Embryonic facial prominence (tissue), 1 donor: ENCODE results near the gene NKX1-2.

Experiments used
- DNase-seq: peaks from one replicate; pipeline ENCODE4 v3.0.0-alpha.2; 2016; ENCODE audit errors: extremely low spot score

NKX1-2 gene

DNA sequence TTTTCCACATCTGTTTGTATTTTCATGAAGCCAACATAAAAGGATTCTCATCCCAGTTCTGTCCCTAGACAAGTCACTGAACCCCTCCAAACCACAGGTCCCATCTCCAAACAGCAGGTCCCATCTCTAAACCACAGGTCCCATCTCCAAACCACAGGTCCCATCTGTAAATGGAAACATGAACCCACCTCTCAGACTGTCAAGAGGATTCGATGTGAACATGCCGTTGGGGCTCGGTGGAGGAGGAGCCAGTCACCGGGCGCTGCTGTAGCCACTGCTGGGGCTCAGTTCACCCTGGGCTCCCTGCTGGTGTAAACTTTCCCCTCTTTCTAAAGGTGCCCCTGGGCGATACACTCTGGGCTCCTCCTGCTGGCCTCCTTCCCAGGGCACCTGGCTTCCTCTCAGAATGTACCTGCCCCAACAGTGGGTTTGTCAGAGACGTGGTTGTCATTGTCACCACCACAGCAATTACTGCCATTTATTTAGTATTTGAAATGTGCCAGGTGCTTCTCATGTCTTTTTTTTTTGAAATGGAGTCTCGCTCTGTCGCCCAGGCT, 24.8 kb upstream of the NKX1-2 start:
- DNase-seq: no peak

DNA sequence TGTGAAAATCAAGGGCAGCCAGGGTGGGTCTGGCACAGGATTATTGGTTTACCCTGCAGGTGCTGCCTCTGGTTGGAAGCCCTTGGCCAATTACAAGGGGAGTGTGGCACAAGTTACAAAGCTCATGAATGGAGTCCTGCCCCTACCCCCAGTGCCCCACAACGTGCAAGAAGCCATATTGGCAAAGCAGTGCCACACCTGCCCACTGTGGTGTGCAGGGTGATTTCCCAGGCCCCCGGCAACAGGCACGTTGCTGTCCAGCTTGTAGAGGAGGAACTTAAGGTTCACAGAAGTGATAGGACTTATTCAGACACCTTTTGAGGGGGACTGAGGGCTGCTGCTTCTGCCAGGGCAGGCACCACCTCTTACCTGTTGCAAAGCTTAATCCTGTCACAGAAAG, 23.2 kb upstream of the NKX1-2 start:
- DNase-seq: no peak

- no peak for DNase-seq
These were observed 22.2 kb upstream of the NKX1-2 start for GRCh38 chr10:124472071-124472470.

DNA sequence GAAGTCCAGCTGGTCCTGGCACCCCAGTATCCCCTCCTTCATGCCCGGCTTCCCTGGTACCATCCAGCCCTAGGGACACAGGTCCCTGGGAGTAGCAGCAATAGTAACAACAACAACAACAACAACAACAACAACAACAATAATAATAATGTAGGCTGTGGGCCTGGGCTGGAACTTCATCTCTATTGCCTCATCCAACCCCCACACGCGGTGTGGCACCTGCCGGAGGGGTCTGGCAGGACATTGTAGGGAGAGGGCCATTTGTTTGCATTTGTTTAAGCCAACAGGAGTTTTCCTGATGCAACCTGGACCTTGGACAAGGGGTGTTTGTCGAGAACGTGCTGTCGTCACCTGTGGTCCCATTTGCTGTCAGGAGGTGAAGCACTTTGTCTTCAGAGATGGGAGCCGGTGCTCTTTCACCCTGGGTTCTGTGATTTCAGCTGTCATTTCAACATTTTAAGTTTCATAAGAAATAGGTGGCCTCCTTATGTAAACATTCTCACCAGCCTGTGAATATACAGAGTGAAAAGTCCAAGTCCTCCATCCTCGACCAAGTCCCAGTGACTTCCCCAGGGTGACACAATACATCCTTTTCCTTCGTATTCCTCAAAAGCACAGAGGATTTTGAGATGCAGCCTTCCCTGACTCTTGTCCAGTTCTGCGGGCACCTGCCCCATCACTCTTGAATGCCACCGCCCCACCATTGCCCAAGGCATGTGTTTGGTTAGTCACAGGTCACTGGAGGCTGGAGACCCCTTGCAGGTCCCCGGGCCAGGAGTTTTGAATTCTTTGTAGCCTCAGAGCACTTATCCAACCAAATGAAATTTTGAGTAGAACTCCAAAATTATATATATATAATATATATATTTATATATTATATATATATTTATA, 21.0 kb upstream of the NKX1-2 start:
- no peak for DNase-seq

DNA sequence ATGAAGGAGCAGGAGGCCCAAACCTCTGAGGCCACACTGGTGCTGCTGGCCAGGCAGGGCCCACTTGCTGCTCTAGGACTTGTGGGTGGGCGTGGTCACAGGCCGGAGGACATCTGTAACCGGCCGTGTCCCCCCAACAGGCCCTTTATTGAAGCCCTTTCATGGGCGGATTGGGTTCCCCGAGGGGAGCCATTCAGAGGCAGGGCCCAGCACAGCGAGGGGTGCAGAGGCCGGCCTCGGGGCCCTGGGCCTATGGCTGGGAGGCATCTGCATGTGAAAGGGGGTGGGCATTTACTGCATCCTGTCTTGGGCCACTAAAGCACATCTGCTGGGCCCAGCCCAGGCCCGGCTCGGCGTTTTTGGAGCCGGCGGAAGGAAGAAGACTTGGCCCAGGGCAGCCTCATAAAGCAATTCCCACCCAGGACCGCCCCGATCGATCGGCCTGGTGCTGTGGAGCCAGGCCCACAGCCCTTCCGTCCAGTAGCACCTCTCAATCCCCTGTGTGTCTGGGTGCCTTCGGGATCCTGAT, 20.2 kb upstream of the NKX1-2 start:
- no peak for DNase-seq

DNA sequence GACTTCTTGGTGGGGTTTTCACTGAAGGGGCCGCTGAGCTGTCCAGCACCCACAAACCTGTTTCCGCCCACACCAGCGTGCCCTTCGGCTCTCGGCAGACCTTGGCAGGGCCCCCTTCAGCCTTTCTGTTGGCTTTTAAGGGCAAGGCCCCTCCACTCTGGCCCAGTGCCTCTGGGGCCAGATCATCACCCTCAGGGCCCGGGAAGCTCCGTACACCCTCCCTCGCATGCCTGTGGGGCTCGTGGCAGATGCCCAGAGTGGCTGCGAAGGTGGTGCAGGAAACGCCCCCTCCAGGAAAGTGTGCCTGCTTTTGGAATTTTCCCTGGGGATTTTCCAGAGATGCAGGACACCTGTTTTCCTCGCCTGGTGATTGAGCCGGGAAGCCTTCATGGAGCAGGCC, 18.8 kb upstream of the NKX1-2 start:
- no peak for DNase-seq

GRCh38 chr10:124467165-124467564, 17.3 kb upstream of the NKX1-2 start:
- no peak for DNase-seq

GRCh38 chr10:124465777-124466488, 16.1 kb upstream of the NKX1-2 start:
- DNase-seq: no peak

- no peak for DNase-seq
These were observed 15.4 kb upstream of the NKX1-2 start for GRCh38 chr10:124465003-124465776.

DNA sequence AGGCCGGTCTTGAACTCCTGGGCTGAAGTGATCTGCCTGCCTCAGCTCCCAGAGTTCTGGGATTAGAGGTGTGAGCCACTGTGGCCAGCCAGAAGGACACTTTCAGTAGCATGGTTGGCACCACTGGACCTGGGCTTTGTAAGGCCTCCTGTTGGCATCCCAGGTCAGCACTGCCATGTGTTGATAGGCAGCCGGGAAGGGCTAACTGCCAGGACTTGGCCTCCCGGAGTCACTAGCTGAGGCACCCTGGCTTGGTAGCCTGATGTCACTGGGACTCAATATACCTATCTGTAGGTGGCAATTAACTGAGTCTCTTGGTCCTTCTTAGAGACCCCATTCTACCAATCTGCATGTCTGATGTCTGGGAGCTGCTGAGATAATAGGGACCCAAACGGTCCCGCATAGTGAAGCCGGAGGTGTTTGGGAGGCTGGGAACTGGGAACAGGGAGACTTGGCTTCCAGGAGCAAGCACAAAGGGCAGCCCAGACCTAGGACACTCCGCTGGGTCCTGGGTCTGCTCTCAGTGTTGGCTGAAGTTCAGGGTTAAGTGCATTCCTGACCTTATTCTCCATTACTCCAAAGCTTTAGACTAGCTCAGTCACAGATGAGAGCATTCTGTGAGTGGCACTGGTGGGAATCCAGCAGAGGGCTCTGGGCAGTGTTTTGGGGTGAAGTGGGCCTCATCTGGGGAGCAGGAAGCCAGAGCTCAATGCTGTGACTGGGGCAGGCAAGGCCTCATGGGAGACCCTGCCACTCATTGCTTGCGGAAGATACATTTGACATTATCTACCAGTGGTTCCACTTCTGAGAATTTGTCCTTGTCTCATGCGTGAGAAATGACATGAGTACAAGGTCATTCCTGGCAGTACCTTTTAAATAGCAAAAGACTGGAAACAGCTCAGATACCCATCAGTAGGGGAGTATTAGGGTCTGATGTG, 14.5 kb upstream of the NKX1-2 start:
- no peak for DNase-seq

DNA sequence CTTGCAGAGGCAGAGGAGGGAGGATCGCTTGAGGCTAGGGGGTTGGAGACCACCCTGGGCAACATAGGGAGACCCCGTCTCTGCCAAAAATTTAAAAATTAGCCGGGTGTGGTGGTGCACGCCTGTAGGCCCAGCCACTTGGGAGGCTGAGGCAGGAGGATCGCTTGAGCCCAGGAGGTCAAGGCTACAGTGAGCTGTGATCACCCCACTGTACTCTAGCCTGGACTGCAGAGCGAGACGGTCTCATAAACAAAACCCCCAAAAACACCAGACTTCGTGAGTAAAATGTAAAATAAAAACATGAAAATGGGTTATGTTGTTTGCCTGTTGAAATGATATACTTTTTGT, 12.5 kb upstream of the NKX1-2 start:
- DNase-seq: no peak

GRCh38 chr10:124461642-124462347, 12.0 kb upstream of the NKX1-2 start, which contains the start of gene LHPP:
Gene LHPP, plus strand, starts transcription at chr10:124461823. Its CDS starts 40 bp downstream, at chr10:124461863.
- no peak for DNase-seq

GRCh38 chr10:124460144-124460543, 10.3 kb upstream of the NKX1-2 start:
- DNase-seq: no peak

DNA sequence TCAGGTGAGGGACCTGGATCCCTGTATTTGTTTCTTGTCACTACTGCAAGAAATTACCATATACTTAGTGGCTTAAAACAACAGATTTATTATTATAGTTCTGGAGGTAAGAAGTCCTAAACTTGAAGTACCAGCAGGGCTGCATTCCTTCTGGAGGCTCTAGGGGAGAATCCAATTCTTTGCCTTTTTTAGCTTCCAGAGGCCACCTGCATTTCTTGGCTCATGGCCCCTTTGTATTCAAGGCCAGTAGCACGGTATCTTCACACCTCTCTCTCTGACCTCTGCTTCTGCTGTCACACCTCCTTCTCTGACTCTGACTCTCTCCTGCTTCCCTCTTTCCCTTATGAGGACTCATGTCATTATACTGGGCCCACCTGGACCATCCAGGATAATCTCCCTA, 9.6 kb upstream of the NKX1-2 start:
- DNase-seq: no peak

- no peak for DNase-seq
These were observed 9.1 kb upstream of the NKX1-2 start for GRCh38 chr10:124458889-124459288.

- no peak for DNase-seq
These were observed 8.6 kb upstream of the NKX1-2 start for GRCh38 chr10:124458473-124458872.

DNA sequence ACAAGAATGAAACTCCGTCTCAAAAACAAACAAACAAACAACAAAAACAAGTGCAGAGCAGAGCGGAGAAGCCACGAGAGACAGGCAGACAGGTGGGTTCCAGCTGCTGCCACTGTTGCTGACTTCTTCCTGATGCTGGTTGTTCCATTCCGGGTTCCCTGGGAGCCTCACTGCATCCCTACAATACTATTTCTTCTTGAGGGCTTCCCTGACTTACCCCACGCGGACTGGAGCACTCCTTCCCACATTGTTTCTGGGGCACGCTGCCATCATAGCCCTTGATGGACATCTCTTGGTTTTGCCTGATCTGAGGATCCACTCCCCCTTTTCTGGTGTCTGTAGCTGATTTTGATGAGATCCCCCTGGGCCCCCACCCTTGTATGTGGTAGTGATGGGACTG, 5.6 kb upstream of the NKX1-2 start:
- DNase-seq: no peak

DNA sequence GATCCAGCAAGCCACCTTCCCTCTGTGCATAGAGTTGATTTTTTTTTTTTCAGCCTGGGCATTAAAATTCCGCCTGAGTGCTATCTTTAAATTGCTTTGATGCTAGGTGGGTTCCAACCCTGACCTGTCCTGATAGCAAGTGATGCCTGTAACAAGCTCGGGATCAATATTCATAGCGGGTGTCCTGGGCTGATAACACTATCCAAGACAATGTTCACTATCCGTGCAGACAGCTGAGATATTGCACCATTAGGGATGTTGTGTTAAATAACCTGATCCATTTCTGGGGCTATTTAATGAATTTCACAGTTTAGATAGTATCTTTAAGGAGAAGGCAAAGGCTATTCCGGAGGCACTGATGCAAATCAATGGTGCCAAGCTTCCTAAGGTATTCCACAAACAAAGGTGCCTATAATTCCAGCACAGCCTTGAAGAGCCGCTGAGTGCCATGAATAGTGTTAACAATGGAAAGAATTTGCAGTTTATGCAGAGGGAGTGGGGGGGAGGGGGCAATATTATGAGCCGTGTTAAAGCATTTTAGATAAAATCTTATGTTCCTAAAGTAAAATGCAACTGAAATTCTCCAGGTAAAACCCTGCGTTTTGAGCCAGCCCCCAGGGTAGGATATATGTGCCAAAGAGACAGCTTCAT, 4.2 kb upstream of the NKX1-2 start:
- DNase-seq: no peak

DNA sequence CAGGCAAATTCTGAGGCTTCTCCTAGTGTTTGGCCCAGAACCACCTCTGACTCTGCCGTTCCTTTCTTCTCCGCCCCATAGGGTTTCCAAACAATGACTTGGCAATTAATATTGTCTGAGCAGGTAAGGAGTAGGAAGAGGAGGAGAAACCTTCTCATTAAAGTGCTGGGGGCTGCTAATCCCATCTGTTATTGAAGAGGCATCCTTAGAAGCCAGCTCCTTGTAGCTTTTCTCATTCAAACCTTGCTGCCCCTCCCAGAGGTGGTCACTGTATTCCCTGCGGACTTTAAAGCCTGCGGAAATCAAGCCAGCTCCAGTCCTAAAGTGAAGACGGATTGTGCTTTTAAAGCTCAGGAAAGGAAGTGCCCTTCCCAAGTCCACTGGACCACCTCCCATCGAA, 1.4 kb upstream of the NKX1-2 start:
- DNase-seq: no peak

DNA sequence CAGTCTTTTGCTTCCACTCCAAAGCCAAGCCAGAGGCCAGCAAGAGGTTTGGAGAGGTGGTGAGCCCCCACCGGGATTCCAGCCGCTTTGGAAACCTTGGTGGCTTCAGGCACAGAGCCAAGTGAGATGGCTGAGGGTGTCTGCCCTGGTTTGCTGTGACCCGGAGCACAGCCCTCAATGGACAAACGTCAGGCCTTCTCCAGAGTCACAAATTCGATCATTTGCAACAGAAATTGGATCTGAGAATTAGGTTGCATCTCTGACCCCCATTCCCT, 885 bp upstream of the NKX1-2 start:
- no peak for DNase-seq
